SHP77 treated with DMSO at 0.1 percent for 48 hours (cell line): ENCODE data around the gene CPVL.

Experiments
- DNase-seq: peaks from one replicate; lab custom pipeline; 2025; lab: John Stamatoyannopoulos, UW

The CPVL gene

DNA sequence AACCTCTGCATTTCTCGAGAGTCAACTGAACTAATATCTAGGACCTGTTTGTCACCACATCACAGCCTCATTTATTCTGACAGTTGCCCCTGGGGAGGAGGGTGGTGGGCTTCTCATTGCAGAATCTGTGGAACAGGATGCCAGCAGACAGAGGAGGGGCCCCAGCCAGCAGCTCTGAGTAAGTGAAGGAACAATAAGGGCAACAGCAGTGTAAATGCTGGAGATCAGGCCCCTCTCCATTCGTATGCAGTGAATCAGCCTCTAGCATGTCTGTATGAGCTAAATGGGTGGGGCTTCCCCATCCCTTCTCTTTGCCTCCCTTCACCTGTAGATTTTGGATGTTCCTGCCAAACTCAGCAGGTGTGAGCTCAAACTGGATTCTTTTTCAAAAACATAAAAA lies 7.7 kb upstream of the CPVL start:
- no peak for DNase-seq

DNA sequence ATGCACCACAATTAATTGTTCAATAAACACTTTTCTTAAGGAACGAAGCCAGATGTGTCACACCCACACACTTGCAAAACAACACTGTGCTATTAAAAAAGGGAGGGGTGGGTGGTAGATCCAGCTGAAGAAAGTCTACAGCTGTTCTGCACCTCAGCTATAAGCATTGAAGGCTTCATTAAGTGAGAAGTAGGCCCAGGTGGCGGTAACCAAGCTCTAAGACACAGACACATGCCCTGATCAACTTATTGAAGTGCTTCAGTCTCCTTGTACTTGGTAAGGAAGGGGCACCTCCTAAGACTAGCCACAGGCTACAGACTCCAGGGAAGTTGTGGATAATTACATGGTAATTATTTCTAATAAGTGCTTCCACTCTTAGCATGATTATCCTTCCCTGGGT lies 4.5 kb upstream of the CPVL start:
- no peak for DNase-seq

DNA sequence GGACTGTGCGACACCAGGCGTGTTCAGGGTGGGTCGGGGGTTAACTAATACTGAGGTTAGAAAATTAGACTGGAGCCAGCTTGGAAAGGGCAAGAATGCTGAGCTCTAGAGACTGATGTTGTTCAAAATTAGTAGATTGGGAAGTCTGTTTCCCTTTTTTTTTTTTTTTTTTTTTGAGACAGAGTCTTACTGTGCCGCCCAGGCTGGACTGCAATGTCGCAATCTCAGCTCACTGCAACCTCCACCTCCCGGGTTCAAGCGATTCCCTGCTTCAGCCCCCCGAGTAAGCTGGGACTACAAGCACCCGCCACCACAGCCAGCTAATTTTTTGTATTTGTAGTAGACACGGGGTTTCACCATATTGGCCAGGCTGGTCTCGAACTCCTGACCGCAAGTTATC lies 2.7 kb upstream of the CPVL start:
- DNase-seq, result no peak

DNA sequence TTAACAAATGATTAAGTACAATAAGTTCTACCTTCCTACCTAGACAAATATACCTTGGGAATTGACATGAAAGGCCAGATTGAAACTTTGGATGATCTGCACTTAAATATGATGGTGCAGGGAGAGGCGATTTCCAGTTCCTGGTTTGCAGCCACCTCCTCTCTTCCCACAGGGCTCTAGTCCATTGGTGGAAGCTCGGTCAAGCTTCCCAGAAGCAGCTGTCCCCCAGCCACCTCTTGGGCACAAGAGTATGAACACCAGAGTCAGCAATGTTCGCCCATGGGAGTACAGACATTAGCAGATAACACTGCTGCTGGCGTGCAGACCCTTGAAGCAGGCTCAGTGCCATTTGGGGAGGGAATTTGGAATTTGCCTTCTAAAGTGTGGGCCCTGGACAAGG lies 1.5 kb upstream of the CPVL start:
- DNase-seq, result no peak

DNA sequence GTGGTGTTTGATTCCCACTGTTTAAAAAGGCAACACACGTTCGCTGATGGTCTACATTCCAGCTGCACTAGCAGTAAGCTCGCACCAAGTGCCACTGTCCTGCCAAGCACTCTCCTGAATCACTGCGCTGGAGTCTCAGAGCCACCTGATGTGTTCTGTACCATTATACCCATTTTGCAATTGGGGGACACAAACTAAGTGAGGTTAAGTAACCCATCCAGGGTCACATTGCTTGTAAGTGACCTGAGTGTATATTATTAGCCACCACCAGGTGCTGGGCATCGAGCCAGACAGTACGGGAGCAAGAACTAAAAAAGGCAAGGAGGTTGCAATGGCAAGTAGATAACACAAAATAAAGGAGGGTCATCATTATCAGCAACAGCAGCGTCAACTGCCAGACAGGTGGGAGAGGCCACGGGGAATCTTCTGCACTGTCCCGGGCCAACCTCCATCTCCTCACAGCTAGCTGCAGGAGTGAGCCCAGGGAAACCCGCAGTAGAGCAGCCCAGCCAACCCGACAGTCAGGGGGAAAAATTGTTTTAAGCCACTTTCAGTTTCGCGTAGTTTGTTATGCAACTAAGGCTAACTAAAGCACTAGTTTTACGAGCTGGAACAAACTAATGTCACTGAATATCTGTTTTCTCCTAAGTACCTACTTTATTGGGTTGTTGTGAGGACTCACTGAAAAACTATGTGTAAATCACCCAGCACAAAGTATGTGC lies 712 bp upstream of the CPVL start:
- no peak for DNase-seq

DNA sequence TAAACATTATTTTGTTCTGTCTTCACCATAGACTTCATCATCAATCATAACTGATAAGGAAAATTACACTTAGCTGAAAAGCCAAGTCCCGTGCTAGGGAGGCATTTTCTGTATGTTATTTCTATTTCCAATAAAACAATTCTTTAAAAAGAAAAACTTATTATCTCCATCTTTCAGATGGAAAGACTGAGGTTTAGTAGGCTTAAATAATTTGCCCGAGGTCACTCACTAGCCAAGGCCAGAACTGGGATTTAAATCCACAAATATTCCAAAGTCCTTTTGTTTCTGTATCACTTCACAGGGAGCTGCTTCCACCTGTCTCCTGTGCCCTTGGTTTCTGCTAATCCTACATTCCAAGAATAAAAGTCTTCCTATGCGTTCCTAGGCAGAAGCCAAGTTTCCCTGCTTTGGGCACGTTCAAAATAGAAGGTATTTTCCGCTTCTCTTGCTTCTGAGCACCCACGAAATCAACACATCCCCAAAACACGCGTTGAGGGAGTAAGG lies 732 bp downstream of the CPVL start:
- no peak for DNase-seq

DNA sequence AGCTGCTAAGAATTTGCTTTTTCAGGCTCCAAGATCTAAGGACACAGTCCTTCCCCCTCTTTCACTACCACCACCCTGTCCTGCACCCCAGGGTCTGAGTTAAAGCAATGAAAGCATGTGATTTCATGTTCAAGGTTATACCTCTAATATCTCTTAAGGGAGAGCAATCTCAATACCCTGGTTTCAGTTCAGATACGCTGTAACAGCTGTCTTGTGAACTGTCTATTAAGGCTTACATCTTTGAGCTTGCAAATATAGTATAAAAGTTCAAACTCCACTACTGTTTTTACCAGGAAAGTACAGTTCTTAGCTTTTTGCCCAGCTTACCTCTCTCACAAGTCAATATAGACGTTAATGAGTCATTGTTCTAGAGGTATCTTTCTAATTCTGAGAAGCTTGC lies 2.6 kb downstream of the CPVL start:
- no peak for DNase-seq

DNA sequence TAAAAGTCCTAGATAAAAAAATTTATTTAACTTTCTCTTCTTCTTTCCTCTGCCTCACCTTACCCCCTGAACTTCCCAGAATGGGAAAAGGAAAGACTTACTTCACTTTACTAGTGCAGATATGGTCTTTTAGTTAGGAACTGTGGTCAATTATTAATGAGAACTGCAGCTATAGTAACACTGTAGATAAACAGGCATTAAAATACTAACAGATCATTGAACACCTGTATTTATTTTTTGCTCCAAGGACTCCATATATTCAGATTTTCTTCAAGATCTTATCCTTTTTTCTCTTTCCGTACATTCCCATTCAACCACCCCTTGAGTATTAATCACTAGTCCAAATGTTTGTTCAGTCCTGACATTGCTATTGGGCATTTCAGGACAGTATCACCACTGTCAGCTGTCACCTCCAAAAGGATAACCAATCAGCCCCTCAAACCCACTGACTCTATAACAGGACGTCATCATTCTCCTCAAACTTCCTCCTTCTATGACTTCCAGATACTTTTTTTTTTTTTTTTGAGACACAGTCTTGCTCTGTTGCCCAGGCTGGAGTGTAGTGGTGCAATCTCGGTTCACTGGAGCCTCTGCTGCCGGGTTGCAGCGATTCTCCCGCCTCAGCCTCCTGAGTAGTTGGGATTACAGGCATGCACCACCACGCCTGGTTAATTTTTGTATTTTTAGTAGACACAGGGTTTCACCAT lies 4.2 kb downstream of the CPVL start:
- DNase-seq, result no peak

DNA sequence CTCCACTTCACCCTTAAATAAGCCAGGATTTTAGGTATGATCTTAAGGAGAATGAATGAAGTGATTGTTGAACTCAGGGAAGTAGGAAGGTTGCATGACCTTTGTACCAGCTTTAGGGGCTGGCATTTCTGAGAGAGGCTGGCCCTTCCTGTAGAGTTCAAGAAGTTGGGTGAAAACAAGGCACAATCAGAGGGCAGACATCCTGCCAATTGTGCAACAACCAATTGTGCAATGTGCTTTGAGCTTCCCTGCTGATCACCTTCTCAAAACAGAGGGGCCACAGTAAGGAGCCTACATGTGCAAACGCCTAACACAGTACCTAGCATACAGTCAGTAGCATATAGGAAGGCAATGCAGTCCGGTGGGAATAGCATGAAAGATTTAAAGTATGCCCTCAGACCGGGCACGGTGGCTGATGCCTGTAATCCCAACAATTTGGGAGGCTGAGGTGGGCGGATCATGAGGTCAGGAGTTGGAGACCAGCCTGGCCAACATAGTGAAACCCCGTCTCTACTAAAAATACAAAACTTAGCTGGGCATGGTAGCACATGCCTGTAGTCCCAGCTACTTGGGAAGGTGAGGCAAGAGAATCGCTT lies 5.4 kb downstream of the CPVL start:
- no peak for DNase-seq

DNA sequence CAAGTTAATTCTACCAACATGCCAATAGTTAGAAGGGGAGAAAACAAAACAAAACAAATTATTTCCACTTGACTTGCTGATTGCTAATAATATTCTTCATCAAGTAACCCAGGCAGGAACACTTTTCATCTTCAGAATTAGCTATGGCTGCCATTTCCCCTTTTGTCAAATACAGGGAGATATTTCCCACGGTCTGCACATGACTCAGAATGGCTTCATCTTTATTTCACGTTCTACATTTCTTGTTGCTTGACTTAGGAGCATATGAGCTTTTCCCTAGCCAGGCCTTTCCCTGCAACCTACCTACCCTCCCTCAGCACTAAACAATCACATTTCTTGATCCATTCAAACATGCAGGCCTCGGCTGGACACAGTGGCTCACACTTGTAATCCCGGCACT lies 6.5 kb downstream of the CPVL start:
- no peak for DNase-seq

DNA sequence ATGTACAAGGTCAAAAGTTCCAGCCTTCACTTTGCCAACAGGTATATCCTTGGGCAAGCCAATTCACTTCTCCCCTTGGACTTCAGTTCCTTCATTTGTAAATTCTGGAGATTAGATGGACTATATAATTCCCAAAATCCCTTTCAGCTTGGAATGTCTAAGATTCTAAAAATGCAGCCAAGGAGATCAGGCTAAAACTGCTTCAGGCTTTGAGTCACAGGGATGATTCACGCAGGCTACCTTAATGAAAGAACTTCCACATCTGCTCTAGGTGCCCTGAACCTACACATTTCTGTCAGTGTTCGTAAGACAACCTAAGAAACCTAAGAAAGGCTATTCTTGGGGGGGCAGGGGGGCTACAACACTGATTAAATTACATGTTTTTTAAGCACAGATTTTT lies 7.1 kb downstream of the CPVL start:
- no peak for DNase-seq

DNA sequence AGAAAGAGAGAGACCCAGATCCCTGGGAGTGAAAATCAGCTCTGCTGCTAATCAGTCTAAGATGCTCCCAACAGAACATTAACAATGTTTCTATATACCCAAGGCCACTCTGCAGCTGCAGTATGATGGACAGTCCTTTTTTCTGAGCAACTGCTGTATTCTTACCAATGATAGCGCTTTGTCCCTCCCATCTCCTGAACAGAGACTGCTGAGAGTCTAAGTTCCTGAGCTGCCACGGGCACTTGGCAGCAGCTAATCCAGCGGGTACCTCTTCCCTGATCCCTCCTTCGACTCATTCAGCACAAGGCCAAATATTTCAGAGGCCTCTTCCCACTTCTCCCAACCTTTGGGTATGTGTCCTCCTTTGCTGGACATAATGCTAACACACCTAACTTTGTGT lies 7.7 kb downstream of the CPVL start:
- no peak for DNase-seq

DNA sequence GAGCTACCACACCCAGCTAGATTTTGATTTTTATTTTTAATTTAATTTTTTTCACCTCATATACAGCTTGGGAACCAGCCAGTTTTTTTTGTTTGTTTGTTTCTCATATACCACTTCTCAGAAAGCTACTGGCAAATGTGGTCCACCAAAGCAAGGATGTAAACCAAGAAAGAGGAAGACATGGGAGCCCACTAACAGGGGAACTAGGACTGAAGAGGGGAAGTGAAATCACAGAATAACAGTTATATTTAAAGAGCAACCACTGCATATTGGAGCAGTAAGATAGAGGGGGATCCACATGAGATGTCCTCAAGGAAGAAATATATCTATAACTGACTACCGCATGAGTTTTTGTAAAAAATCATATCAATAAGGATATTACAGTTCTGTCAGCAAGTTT lies 10.5 kb downstream of the CPVL start:
- DNase-seq, result no peak

DNA sequence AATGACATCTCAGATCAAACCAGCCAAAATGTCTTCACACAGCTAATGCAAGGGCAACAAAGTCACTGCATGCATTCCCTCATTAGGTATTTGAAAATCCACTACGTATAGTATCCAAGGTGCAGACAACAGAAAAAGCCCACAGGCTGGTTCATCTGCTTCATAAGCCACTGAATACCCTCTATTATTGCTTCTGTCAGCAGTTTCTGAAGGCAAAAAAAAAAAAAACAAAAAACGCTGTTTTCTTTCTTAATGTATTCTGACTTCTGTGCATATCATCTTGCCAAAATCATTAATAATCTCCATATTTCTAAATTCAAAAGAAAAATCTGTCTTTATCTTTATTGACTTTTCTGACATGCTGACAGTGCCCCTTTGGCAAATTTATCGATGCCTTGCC lies 13.4 kb downstream of the CPVL start:
- no peak for DNase-seq

DNA sequence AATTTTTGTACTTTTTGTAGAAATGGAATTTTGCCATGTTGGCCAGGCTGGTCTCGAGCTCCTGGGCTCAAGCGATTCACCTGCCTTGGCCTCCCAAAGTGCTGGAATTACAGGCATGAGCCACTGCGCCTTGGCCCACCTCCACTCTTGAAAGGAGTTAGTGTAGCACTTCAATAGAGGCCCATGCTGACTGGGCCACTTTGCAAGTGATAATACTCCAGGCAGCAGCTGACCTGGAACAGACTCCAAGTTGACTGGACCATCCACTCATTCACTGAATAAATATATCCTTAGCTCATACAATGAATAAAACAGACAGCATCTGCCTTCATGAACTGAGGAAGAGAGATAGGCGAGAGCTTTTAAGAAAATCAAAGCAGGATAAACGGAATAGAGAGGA lies 14.7 kb downstream of the CPVL start:
- no peak for DNase-seq

DNA sequence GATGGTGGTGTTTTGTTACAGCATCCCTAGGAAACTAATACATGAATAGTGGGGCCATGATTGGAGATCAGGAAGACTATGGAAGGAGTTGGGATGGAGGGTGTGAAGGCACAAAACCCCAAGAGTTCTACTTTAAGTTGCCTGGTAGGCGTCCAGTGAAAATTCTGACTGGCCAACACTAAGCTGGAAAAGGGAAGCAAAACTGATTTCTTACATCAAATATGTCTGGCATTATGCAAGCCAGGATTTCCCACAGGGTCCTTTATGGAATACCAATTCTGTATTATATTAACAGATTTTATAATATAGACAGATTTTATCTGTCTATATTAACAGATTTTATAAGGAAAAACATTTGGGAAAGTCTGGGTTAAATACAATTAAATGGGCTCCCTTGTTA lies 16.2 kb downstream of the CPVL start:
- no peak for DNase-seq

DNA sequence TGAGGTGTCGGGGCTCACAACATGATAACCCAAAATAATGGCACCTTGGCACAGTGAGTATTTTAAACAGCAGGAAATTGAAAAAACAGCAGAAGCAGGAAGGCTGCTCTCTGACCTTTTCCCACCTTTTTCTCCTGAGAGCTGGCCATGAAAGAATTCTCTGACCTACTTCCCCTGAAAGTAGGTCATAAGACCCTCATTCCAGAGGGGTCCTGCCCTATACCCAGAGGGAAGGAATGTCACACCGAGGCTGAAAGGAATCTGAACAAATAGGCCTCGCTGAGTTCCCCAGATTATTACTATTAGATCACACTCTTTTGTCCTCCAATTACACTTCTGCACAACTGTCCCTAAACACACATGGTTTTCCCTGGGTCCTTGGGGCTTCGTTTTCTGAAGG lies 18.8 kb downstream of the CPVL start:
- DNase-seq, result no peak

DNA sequence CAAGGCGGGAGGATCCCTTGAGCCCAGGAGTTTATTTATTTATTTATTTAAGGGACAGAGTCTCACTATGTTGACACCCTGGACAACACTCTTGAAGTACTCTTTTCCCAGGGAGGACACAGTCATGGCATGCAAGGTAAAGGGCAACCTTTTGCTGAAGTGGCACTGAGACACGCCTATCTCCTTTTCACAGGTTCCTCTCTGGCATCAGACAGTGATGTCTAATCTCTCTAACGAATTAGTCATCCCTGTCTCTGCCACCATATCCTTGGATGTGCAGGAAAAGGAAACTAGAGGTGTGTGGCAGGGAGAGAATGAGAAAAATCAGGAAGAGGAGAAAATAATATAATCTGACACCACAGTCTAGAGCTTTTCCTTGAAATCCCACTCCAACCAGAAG lies 19.5 kb downstream of the CPVL start:
- DNase-seq, result no peak

DNA sequence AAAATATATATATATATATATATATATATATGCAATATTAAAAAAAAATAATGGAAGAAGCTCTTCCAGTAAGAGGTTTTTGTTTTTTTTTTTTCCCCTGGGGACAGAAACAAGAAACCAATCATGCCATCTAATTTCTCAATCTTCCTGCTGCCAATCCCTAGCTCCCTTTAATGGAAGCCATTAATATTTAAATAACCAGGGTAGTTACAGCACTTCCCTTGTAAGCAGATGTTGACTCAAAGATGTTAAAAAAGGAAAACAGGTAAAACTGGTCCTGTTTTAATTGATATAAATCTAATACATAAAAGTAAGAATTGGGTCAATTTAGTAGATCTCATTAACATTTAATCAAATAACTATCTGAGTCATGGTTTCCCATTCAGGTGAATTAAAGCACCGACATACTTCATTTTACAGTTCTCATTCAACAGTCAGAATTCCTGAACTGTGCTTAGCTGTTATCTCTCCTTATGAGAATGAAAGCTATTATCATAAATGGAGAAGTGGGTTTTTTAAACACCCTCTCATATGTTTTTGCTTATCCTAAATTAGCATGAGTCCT lies 22.6 kb downstream of the CPVL start:
- no peak for DNase-seq

DNA sequence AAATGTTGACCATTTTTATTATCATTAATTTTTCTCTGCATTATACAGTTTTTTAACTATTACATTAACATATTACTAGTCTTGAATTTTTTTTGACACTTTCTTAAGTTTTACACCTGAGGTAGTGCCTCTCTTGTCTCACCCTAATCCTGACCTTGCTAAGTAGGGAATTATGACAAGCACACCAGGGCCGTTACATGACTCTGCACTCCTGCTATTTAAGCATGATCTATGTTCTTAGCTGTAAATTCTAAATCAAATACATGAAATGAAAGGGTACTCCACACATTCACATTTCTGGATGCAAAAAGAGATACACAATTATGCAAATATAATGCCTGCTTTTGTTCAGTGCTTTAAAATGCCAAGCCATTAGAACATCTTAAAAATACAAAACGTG lies 23.6 kb downstream of the CPVL start:
- DNase-seq, result no peak

DNA sequence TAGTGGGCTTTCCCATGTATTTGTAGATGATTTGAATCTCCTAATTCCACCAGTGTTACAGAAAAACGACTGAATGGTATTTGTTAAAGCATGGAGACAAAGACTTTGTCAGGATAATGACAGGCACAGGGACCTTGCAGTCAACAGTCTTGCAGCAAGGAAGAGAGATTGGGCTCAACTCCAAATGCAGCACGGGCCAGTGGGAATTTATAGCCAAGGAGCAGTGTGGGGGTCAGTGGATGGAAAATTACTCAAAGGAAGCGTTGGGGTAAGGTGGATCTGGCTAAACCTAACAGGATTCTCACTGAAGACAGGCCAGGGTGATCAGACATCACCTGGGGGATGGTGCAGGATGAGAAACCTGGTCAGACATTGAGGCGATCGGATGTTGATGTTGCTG lies 24.3 kb downstream of the CPVL start:
- DNase-seq, result no peak

DNA sequence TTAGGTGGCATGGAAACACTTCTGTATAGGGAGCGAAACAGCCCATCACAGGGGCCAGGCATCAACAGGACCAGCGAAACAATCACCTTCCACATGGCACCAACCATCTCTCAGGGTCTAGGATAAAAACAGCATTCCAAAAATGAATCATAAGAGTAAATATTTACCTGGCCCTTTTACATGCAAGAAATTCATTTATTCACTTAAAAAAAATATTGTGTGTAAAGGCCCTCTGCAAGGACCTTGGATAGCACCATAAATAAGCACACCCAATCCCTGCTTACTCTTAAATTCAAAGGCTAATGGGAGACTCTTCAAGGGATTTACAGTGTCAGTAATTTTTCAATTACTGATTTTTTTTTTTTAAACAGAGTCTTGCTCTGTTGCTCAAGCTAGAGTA lies 25.4 kb downstream of the CPVL start:
- DNase-seq, result no peak

DNA sequence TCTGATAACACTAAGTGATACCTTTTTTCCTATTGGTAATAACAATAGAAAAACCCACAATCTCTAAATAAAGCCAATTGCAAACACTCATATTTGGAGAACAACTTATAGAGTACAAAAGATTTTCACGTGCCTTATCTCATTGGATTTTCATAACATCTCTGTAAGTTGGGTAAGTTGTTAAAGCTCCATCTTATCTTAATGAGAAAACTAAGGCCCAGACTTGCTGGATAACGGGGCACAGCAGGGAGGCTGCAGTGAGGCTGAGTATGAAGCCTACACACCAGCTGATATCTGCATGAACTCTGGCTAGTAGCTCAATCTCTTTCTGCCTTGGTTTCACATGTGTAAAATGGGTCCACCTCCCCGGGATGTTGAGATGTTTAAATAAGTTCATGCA lies 26.8 kb downstream of the CPVL start:
- no peak for DNase-seq
